Tibial artery (tissue), 4 donors: ENCODE data around the gene NR2F2.

ENCODE experiments used
- DNase-seq, 2 donors: peaks; one replicate each; pipeline ENCODE4 v3.0.0-alpha.2; 2019
- H3K27ac ChIP-seq, 2 donors: fragments of 200-600 bp; sonication (generic) in 1 of 2; 1 replicate in 1 of 2; 2 replicates in 1 of 2; pipeline ENCODE4 v1.5.1; 2018 to 2019; ENCODE audit warnings: mild to moderate bottlenecking in 1 of 2
- H3K27me3 ChIP-seq, 2 donors: fragments of 200-600 bp; sonication (generic) in 1 of 2; one replicate each; pipeline versions ENCODE4 v1.5.1 to v1.6.0; 2016 to 2019
- H3K36me3 ChIP-seq, 3 donors: fragments of 200-600 bp; sonication (generic) in 2 of 3; one replicate each; pipeline ENCODE4 v1.5.1; 2016 to 2019; ENCODE audit warnings: mild to moderate bottlenecking in 2 of 3
- H3K4me1 ChIP-seq, 4 donors: fragments of 200-600 bp; sonication (generic) in 2 of 4; 1 replicate in 3 of 4; 2 replicates in 1 of 4; pipeline ENCODE4 v1.5.1; 2016 to 2019
- H3K4me3 ChIP-seq, 2 donors: fragments of 200-600 bp; sonication (generic) in 1 of 2; 1 replicate in 1 of 2; 2 replicates in 1 of 2; pipeline ENCODE4 v1.5.1; 2018 to 2019; ENCODE audit warnings: mild to moderate bottlenecking in 2 of 2
- H3K9me3 ChIP-seq, 3 donors: fragments of 200-600 bp; sonication (generic) in 1 of 3; one replicate each; pipeline ENCODE4 v1.5.1; 2016 to 2019
- CTCF ChIP-seq, 2 experiments: fragments of 200-600 bp in 1 of 2; fragments of 450-650 bp in 1 of 2; IDR thresholded peaks; one replicate each; pipeline ENCODE4 v1.5.1; 2017 to 2019; ENCODE audit warnings: antibody characterized with exemption in 2 of 2, mild to moderate bottlenecking in 1 of 2, moderate library complexity in 1 of 2
- intact Hi-C: fragments of 100-400 bp; cut with DNase I; formaldehyde crosslinking; loops from one replicate; pipeline ENCODE4 v1.15.0; 2023; ENCODE audit warnings: low total_unique reads

NR2F2 gene

GRCh38 chr15:96362011-96362754 is 31.7 kb downstream of the NR2F2 start:
- no peak for DNase-seq
- TF ChIP-seq CTCF (IDR thresholded peaks at IDR 0.05): no peak
- Histone ChIP-seq H3K36me3 (no peaks in the 10 kb centered on the region), H3K27ac (no peak overlapping the region), H3K4me1 (peaks cover 0 to 38% (median 15%) of the 10 kb centered on the region in 4 donors), H3K9me3 (no peaks in the 10 kb centered on the region), H3K4me3 (no peak overlapping the region), H3K27me3 (no peaks in the 10 kb centered on the region)
- intact Hi-C loops: loop anchor here (5.0 kb wide), 2 partner anchors 50 to 530 kb away; no protein-coding TSS in a partner anchor

- Histone ChIP-seq H3K27me3 (no peaks in the 10 kb centered on the region), H3K4me1 (peaks cover 0 to 38% (median 16%) of the 10 kb centered on the region in 4 donors), H3K4me3 (no peak overlapping the region), H3K27ac (no peak overlapping the region), H3K36me3 (no peaks in the 10 kb centered on the region), H3K9me3 (no peaks in the 10 kb centered on the region)
- TF ChIP-seq CTCF (IDR thresholded peaks at IDR 0.05): no peak
- intact Hi-C loops: loop anchor here (5.0 kb wide), 2 partner anchors 49 to 529 kb away; no protein-coding TSS in a partner anchor
- no peak for DNase-seq
These were observed 32.5 kb downstream of the NR2F2 start for GRCh38 chr15:96362755-96363651.

- DNase-seq: no peak
- intact Hi-C loops: loop anchor here (5.0 kb wide), 2 partner anchors 49 to 529 kb away; no protein-coding TSS in a partner anchor
- Histone ChIP-seq H3K4me1 (peaks cover 0 to 38% (median 19%) of the 10 kb centered on the region in 4 donors), H3K27me3 (no peaks in the 10 kb centered on the region), H3K27ac (no peak overlapping the region), H3K36me3 (no peaks in the 10 kb centered on the region), H3K9me3 (no peaks in the 10 kb centered on the region), H3K4me3 (no peak overlapping the region)
- TF ChIP-seq CTCF (IDR thresholded peaks at IDR 0.05): no peak
These were observed 33.2 kb downstream of the NR2F2 start for GRCh38 chr15:96363707-96364106.

- H3K27ac ChIP-seq: no peak overlapping the region
- H3K4me1 ChIP-seq: peaks cover 0 to 19% (median 9%) of the 10 kb centered on the region in 4 donors
- no peaks in the 10 kb centered on the region for H3K27me3 ChIP-seq
- intact Hi-C loops: no loop called here
- TF ChIP-seq CTCF (IDR thresholded peaks at IDR 0.05): no peak
- no peaks in the 10 kb centered on the region for H3K36me3 ChIP-seq
- no peak overlapping the region for H3K4me3 ChIP-seq
- H3K9me3 ChIP-seq: no peaks in the 10 kb centered on the region
- no peak for DNase-seq
These were observed 35.5 kb downstream of the NR2F2 start for GRCh38 chr15:96365781-96366525.

GRCh38 chr15:96366526-96366877 is 36.0 kb downstream of the NR2F2 start:
- Histone ChIP-seq H3K27me3 (no peaks in the 10 kb centered on the region), H3K27ac (no peak overlapping the region), H3K36me3 (no peaks in the 10 kb centered on the region), H3K4me1 (peaks cover 0 to 18% (median 8%) of the 10 kb centered on the region in 4 donors), H3K4me3 (no peak overlapping the region), H3K9me3 (no peaks in the 10 kb centered on the region)
- TF ChIP-seq CTCF (IDR thresholded peaks at IDR 0.05): no peak
- intact Hi-C loops: no loop called here
- DNase-seq: no peak
